GM18868 (cell line): ENCODE data around the gene ANKRD55.
A peak's percentile ranks its signal among the peaks of the same experiment; 100 is the strongest.
"Not testable (repeated sequence)": the region's sequence is repeated elsewhere in the genome, so short reads cannot be mapped to it uniquely, and the experiment has no call there.

Experiments
- ATAC-seq: cut with Tn5 transposase; IDR thresholded peaks from one replicate; pipeline ENCODE4 v1.9.1; 2021; ENCODE audit warnings: mild to moderate bottlenecking, moderate library complexity; ENCODE audit not compliant: unreplicated experiment

The ANKRD55 gene

DNA sequence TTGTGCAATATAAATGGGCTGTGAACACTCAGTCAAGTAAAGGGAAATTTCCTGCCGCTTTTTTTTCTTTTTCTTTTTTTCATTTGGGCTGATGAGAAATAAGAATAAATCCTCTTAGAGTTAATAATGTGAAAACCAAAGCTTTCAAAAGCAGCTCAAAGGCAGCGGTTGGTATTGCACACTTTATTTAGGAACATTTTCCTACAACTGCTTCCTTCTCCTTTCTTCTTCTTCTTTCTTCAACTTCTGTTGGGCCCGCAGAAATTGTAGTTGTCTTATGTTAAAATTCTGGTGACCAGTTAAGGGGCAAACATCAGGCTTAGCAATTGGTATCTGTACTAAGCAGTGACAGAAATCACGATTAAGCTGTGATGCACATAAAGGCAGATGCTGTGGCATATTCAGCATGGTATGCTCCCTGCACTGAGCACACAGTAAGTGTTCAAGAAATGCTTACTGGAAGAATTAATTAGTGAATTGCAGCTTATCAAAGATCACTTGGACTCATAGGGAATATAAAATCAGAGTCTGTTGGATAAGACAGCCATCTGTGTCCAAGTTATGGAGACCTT lies 85.4 kb downstream of the ANKRD55 start:
- no peak for ATAC-seq

DNA sequence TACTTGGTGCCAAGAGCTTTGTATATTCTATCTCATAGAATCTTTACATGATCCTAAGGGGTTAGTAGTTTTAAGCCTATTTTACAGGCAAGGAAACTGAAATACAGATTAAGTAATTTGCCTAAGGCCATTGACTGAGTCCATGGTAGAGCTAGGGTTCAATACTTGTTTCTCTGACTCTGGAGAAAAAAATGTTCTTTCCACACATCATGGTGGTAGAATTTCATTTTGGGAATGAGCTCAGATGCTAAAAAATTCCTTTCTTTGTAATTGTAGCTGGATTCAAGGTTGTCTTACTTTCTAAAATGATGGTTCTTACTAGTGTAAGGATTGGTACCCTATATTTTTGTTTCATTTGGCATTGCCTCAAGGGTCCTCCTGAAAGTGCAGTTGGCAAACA lies 86.0 kb downstream of the ANKRD55 start:
- no peak for ATAC-seq

DNA sequence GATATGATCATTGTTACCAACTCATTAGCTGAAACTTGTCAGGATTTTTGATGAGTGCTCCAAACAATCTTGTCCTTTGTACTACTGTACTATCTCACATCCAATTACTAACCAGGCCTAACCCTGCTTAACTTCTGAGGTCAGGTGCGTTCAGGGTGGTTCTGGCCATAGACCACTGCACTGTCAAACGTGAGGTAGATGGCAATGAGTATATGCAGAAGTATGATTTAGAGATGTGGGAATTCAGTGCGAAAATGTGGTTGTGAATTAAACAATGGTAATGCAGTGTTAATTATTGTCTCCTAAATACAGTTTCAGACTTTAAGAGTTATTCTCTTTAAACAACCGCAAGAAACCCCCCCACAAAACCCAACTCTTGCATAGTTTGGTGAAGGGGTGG lies 86.5 kb downstream of the ANKRD55 start:
- no peak for ATAC-seq

DNA sequence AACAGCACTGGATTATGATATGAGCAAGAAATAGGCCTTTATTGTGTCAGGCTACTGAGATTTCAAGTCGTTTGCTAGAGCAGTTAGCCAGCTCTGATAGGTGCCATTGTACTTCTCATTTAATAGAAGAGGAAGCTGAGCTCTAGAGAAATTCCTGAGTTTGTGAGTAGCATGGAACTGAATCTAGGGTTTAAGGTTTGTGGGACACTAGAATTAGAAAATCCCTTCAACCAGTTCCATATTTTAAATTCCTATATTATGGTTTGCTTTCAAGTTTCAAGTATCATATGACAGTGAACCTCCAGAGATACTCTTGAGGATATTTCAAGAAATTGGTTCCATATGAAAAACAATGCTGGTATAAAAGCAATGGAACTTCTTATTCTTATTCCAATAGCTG lies 87.6 kb downstream of the ANKRD55 start:
- ATAC-seq = no peak

DNA sequence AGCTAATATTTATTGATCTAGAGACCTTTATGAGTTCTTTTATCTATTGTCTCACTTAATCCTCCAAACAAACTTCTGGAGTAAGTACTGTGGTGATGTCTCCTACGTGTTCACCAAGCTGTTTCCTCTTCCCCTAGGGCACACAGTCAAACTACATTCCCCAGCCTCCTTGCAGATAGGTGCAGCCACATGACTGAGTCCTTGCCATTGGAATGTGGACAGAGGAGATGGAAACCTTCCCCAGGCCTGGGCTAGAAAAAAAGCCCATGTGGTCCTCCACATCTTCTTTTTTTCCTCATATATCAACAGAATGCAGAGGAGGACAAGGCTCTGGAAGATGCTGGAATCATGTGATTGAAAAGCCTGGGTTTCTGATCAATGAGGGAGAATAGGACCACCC lies 88.0 kb downstream of the ANKRD55 start:
- no peak for ATAC-seq

DNA sequence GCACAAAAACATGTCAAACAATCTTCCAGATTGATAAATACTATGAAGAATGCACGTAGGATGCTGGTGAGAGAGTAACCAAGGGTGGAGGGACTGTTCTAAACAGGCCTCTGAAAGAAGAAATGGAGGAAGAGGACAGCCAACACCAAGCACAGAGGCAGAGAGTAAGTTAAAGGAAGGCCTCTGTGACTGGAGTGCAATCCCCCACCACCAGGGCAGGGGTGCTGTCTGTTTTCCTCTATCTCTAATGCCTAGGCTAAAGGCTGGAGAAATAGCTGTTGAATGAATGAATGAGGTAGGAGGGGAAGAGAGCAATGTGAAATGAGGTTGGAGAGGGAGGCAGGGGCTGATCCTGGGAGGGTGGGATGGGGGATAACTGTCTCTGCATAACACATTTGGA lies 88.9 kb downstream of the ANKRD55 start:
- no peak for ATAC-seq

DNA sequence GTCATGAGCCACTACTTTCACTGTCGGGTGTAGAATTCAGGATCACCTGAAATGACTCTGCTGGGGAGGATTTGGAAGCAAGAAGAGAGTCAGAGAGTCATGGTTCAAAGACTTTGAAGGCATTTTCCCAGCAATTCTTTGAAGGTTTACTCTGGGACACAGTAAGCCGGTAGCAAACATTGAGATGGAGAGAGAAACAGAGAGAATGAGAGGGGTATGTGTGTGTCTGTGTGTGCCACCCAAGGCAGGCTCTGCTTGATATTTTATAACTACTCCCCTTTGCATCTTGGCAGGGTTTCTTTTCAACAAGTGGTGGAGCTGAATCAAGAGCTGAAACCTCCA lies 89.8 kb downstream of the ANKRD55 start:
- ATAC-seq = no peak

DNA sequence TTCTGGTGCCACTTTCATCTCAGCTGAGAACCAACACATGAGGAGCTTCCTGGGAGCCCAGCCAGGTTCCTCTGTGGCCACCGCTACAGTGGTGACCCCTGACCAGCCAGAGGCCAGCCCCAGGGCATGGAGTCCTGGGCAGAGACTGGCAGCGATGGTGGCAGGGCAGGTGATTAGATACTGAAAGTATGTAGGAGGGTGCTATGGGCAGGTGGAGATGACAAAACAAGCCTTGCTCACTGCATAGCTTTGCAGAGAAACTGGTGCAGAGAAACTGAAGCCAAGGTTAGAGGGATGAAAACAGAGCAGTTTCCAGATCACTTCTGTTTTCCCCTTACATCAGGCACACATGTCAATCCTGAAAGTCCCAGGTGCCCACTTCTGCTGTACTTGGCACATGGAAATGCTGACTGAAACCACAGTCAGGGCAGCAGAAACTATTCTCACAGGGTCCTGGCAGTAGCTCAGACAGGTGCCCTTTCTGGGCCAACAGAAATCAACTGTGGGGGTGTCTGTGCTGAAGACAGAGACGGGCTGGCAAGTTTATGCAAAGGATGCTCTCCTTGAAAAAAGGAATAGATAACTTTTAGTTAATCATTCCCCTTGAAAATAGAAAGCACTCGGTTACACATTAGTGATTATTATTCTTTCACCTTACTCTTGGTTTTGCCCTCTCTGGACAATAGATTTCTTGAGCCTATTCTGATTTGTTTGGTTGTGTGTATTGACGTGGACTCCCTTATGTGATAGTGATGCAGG lies 90.3 kb downstream of the ANKRD55 start:
- ATAC-seq = peak; percentile 76

DNA sequence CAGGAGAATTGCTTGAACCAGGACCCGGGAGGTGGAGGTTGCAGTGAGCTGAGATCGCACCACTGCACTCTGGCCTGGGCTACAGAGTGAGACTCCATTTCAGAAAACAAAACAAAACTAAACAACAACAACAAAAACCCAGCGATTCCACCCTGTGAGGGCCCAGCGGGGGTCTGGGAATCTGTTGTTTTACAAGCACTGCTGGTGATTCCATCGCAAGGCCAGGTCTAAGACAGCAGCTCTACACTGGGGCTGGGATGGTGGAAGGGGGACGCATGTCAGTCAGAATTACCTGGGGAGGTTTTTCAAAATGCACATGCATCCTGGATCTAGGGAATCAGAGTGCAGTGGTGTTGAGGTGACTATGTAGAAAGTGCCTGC lies 90.9 kb downstream of the ANKRD55 start:
- ATAC-seq = no peak

DNA sequence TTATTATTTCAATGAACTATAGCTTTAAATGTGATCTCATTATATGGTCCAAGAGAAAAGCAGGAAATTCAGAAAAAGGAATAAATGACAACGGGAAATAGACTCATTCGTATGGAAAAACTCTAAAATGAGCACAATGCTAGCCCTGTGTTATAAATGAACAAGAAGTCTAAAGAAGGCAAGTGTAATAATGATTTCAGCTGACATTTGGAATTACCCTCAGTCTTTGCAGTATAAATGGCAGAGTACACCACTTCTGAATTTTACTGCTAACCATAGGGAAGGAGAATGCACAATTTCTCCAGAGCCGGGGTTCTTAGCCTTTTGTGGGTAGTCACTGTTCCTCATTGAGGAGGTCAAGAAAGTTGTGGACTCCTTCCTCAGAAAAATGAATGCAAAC lies 93.1 kb downstream of the ANKRD55 start:
- no peak for ATAC-seq

DNA sequence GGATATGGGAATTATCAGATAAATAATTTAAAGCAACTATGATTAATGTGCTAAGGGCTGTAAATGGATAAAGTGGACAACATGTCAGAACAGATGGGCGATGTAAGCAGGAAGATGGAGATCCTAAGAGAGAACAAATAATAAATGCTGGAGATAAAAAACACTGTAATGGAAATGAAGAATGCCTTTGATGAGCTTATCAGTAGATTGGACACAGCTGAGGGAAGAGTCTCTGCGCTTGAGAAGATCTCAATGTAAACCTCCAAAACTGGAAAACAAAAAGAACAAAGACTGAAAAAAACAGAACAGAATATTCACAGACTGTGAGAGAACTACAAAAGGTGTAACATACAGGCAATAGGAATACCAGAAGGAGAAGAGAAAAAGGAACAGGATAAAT lies 102.5 kb downstream of the ANKRD55 start:
- no peak for ATAC-seq

DNA sequence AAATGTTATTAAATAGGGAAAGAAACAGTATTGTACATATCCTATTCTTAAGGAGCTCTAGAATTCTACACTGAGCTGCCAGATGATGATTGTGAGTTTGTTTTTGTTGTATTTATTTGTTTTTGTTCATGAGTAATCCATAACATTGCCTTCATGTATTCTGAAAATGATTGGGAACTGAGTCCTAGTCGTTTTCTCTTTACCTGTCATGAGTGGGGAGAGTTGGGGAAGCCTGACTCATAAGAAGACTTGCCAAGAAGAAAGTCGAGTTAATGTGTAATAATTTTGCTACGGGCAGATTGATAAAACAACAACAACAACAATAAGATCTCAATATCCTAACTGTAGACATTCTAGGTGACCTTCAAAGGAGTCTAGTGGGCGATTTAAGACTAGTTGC lies 103.8 kb downstream of the ANKRD55 start:
- no peak for ATAC-seq

DNA sequence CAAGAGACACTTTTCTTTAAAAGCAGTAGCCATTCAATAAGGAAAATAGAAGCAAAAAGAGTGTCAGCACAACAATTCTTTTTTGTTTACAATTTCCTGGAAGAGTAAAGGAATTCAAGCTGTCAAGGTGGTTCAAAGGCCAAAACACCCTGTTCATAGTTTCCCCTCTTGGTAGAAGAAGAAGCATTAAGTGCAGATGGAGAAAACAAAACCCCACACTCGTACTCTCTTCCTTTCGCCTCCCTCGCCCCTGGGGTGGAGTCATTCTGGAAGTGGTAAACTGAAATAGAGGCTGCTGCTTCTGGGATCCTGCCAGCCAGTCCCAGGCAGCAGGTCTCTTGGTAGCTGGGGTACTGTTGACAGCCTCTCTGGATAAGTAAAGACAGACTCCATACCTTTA lies 105.0 kb downstream of the ANKRD55 start:
- no peak for ATAC-seq

DNA sequence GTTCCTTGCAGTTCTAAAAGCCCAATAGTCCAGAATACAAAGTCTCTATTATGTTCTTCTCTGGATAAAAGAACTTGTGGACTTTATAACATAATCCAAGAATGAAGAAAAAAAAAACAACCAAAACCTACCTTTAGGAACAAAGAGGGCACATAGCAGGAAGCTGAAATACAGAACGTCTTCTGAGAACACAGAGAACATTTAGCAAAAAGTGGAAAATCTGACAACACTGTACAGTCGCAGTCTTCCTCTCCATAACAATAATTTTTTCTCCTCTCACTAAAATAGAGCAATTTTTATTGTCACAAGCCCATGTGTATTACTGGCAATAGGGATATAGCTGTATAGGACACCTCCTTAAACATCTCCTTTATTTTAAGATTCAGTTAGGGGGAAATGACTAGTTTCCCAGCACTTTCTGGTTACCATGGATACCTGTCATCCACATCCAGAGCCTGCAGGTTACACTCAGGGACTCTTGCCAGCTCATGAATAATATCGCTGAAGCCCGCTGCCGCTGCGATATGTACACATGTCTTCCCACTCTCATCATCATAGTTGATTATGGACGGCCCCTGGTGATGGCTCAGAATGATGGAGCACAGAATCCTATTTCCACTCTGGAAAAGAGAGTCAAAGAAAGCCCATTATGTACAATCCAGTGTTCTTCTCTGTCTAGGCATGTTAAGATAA lies 106.5 kb downstream of the ANKRD55 start:
- no peak for ATAC-seq

DNA sequence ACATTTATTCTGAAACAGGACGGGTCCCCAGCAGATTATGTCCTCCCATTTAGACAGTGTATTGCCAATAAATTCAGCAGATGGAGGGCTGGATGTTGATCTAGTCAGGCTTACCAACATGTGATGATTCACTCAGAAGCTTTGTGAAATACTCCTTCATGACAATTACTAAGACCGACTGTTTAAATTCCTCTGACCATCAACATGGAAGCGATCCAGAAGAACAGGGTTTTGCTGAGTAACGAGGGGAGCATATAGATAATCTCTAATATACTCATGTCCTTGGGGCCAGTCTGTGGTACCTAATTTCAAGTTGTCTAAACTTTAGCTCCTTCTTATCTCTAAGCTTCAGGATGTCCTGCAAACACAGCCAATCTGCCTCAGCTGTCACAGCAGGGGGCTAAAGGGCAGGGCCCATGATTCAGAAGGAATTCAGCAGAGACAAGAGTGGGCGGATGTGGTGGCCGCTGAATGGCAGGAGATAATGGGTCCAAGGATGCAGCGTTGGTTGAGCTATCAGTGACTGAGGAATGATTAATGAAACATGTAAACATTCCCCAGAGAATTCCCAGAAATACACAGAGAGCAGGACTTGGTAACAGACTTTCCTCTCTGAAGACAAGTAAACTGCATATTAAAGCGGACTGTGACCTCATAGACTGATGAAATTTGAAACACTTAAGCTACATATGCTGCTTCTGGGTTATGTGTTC lies 109.4 kb downstream of the ANKRD55 start:
- no peak for ATAC-seq

DNA sequence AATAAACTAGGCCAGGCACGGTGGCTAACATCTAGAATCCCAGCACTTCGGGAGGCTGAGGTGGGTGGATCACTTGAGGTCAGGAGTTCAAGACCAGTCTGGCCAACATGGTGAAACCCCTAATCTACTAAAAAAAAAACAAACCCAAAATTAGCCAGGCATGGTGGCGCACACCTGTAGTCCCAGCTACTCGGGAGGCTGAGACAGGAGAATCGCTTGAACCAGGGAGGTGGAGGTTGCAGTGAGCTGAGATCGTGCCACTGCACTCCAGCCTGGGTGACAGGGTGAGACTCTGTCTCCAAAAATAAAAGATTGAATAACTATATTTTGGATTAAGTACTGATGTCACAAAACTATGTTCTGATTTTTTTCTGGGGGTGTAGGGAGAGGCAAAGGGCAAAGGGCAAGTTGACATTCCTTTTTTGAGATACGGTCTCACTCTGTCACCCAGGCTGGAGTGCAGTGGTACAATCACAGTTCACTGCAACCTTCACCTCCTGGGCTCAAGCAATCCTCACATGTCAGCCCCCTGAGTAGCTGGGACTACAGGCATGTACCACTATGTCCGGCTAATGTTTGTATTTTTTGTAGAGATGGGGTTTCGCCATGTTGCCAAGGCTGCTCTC lies 110.7 kb downstream of the ANKRD55 start:
- ATAC-seq = not testable (repeated sequence)

DNA sequence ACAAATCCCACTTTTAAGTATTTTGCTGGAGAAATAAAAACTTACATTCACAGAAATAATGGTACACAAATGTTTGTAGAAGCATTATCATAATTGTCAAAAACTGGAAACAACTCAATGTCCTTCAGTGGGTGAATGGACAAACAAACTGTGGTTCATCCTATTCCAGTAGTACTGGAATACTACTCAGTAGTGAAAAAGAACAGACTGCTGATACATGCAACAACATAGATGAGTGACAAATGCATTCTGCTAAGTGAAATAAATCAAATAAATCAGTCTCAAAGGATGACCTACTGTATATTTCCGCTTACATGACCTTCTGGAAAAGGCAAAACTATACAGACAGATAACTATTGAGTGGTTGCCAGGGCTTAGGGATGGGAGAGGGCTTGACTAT lies 114.1 kb downstream of the ANKRD55 start:
- no peak for ATAC-seq

DNA sequence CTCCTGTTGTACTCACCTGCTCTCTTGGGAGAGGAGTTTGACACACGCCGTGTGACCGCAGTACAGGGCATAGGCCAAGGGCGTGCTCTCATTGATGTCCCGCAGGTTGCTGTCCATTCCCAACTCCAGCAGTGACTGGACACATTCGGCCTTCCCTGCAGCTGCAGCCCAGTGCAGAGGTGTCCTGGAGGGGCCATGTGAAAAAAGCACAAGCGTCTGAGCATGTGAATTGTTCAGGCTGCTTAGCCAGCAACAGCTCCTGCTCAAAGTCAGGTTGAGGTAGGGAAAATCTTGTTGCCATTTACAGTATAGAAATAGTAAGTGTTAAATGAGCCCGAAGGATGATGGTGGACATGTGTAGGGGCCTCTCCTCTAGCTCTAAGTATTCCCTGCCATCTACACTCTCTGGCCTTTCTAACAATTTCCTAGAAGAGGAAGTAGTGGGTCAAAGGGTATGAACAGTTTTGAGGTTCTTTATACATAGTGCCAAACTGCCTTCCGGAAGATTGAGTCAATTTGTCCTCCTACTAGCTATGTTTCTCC lies 116.5 kb downstream of the ANKRD55 start:
- ATAC-seq = no peak

DNA sequence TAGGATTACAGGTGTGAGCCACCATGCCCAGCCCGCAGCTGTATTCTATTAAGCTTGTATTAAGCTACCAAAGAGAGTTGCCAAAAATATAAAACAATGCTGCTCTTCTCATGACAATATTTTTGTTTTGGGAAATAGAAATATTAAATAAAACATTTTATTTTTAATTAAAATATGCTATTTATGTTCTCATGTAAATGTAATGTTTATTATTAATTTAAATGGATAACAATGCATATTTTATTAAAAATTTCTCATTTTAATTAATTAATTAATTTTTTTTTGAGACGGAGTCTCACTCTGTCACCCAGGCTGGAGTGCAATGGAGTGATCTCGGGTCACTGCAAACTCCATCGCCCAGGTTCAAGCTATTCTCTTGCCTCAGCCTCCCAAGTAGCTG lies 117.5 kb downstream of the ANKRD55 start:
- no peak for ATAC-seq

DNA sequence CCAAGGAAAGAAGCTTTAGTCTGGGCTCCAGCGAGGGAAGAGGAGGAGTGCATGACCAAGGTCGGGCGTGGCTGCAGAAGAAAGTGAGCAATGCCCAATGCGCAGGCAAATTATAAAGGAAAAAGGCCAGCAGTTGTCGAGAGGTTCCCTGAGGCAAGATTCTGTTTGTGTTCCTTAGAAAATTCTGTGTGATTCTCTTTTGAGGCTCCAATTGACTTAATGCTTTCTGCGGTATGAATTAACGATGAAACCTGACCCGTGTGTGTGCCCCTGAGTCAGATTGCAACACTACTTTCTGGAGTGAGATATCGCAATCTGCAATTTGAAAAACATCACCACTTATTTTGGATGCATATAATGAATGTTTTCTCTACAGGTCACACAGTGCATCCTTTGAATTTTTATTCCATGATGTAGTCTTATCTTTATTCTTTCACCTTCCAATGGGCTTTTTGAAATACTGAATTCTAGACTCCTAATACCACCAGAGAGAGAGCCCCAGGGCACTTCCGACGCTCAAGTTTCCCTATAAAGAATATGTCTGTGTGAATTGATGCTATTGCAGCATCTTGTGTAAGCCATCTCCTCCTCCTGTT lies 120.5 kb downstream of the ANKRD55 start:
- no peak for ATAC-seq

DNA sequence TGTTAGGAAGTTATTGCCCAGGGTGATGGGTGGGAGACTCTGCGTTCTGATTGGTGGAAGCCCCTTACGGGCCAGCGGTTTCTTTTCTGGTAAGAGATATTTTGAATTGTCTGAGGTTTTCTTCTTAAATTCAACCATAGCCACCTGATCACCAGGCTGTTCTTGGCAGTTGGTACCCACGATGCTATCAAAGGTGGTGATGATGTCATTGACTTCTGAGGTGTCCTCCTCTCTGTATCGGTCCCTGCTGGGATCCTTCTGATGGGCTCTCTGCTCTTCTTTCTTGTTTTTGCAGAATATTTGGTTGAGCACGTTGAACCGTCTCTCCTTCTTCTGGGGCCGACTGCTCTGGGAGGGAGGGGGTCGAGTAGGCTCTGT lies 121.7 kb downstream of the ANKRD55 start:
- ATAC-seq = no peak
